NCI-H2196 (cell line): ENCODE data around the gene RABL3.
"Not testable (repeated sequence)": the region's sequence is repeated elsewhere in the genome, so short reads cannot be mapped to it uniquely, and the experiment has no call there.

Source experiments
- DNase-seq: peaks from one replicate; lab custom pipeline; 2025; ENCODE audit not compliant: unreplicated experiment; lab: John Stamatoyannopoulos, UW

The RABL3 gene

DNA sequence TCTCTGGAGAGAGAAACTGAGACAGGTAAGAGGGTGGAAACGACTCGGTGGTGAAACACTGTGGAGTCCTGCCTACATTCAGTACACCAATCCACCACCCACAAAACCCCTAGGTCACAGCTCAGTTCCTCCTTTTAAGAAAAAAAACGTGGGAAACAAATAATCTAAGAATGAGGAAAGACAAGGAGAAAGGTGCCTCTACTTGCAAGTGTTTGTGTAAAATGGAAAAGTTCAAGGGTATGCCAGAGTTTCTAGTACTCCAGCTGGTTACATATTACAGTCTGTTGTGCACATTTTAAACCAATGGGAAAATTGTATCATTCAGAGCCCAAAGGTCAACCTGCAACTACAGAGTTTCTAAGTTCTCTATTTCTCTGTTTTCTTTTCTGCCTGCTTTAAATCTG, 92.5 kb downstream of the RABL3 start:
- DNase-seq = no peak

DNA sequence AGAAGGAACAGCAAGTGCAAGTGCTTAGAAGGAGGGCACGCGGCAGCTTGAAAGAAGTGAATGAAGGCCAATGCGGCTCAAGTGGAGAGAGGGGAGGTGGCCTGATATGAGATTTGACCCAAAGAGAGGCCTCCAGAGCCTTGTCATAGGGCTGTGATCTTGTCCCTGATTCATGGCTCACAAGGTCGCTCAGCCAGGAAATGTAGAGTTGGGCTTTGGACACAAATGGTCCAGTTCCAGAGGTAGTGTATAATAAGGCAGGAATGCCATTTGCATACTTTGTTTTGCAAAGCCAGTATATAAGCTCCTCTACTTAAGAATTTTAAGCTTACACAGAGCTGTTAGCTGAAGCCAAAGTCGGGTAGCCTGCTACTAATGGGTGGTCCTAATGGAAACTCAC, 94.0 kb downstream of the RABL3 start:
- DNase-seq = no peak

DNA sequence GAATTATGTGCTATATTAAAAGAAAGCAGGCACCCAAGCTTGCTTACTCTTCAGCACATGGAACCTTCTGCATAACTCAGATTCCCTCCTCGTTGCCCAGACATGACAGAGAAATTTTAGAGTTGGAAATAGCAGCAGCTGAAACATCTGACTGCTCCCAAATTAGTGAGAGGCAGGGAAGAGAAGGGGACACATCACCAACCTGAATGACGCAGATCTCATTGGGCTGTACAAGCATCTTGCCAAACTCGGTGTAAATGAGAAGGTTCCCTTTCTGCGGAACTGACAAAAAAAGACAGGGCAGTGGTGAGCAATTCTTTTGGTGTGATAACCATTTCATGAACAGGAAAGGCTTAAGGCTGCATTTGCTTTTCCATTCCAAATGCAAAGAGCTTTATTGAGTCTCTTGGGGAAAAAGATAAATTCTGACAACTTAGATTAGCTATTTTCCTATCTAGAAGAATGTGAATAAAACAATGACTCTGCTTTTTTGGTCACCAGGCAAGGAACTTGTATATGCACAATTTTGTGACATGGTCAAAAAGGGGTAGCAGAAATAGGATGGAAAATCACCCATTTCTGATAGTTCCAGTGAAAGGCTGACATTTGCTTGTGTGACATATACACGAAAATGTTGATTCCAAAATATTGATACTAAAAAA, 95.4 kb downstream of the RABL3 start:
- DNase-seq = no peak

DNA sequence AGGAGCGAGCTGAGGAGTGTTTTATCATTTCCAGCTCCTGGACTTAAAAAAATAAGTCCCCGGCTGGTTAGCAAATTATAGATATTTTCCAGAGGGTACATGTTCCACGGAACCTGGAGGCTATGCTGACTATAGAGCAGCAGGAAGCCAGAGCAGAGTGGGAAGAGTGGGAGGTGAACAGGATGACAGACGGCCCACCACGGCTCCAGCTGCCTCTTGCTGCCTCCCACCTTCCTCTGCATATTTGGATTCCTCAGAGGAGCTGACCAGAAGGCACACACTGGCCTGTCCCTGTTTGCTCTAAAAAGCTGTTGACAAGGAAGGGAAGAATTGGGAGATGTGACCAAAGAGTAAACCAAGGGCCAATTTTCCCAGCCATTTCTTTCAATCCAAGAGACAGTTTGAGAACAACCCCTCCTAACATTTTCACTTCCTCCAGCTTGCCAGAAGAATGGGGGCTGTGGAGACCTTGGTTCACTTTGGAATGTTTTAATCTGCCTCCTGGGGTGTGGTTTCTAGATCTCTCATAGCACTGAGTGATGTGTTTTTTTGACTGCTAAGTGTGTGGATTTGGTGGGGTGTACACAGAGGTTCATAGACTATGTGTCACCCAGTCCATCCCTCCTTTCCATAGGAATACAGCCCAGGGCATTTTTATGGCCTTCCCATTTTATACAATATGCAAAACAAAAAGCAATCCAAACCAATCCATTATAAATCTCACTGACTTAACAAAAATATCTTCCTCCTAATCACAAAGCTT, 97.1 kb downstream of the RABL3 start:
- DNase-seq = no peak

DNA sequence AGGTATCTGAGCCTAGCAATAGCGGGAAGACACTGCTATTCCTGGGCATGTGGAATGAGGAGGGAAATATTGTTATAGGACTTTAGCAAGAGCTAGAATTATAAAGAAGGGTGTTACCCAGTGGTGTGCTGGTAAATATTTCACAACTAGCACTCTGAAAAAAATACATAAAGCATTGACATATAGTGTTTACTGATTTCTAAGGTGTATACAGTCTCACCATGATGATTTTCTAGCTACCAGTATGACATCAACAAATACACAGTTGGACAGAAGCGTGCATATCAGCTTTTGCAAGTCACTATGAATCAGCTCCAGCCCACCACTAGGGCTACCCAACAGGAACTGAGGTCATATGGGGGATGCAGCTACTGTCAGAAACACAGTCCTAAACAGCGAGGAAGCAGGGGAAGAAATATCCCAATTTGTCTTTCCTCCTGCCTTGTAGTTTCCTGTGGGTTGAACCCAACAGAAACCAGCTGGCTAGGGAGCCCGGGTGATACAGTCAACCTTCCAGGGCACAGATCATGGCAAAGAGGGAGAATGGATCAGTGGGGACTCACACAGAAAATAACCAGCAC, 99.9 kb downstream of the RABL3 start:
- no peak for DNase-seq

DNA sequence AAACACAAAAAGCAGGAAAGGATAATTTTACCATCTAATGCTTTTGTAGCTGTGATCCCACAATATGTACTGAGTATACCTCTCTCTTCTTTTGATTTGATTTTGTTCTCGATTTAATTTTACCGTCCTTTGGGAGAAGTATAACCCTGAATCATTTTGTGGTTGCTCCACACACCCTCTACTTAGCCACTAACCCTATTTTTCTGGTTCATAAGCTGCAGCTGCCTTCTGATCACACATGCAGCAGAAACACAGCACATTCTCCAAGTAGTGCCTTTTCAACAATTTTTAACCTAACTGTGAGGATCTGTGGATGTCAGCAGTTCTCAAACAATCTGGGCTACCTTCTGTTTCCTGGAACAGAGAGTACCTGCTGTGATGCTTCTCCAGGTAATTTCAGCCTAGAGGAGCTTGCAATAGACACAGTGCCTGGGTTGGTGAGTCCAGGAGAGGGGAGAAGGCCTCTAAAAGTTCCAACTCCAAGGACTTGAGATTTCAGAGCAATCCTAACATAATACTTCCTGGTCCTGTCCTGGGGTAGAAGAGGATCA, 100.5 kb downstream of the RABL3 start:
- DNase-seq = no peak

DNA sequence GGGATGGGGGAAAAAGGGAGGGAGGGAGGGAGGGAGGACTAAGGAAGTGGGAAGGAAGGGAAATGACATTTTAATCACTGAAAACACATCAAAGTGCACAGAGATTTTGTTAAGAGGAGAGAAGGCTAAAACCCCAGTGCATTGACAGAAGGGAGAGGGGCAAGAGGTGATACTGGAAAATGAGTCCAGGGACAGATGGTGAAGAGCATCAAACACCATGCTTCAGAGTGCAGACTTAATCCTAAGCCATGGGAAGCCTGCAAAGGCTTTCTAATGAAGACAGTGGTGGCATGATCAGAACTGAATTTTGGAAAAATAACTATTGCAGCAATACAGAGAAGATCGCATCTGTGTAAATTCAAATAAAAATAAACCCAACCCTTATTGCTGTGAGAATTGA, 102.1 kb downstream of the RABL3 start:
- no peak for DNase-seq

DNA sequence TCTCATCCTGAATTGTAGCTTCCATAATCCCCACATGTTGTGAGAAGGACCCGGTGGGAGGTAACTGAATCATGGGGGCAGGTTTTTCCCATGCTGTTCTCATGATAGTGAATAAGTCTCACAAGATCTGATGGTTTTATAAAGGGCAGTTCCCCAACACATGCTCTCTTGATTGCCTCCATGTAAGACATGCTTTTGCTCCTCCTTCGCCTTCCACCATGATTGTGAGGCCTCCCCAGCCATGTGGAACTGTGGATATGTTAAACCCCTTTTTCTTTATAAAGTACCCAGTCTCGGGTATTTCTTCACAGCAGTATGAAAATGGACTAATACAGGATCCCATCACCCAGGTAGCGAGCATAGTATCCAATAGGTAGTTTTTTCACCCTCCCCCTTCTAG, 103.5 kb downstream of the RABL3 start:
- DNase-seq = not testable (repeated sequence)

DNA sequence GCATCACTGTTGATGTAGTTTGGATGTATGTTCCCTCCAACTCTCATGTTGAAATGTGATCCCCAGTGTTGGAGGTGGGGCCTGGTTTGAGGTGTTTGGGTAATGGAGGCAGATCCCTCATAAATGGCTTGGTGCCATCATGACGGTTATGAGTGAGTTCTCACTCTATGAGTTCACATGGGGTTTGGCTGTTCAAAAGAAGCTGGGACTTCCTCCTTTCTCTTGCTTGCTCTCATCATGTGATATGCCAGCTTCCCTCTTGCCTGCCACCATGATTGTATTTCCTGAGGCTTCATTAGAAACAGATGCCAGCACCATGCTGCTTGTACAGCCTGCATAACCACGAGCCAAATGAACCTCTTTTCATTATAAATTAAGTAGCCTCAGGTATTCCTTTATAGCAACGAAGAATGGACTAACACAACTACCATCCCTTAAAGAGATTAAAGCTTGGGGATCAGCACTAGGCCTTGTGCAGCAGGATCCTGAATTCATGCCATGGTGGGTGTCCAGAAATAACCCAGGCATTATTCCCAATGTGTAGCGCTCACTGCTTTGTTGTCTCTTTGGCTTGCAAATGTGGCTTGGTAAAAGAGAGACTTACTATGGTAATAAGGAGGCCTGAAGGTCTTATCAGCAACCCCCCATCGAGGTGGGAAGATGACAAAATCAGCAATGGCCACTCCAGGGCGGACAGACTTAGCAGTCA, 104.3 kb downstream of the RABL3 start:
- DNase-seq = no peak

DNA sequence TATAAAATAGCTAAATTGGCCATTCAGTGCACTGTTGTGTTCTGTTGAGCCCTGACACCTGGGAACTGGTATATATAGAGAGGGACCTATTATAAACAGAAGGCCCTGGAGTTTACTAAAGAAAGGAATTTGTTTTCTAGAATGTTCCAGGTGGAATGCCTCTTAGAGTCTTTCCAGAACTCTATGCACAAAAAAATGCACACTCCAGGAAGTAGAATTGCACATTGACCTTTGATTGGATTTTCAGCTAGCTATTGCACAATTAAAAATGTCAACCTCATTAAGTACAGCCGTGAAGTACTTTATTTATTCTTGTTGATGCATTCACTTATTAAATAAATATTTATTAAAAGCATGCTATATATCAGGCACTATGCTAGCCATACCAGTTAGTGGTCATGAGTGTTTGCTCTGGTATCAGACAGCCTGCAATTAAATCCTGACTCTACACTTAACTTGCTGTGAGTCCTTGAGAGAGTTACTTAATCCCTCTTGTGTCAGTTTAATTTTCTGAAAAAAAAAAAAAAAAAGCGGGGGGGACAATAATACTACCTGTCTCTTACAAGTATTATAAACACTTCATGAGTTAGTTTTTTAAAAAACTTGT, 105.4 kb downstream of the RABL3 start:
- no peak for DNase-seq
